Neural progenitor cell (in vitro differentiated cells): Measurements from ENCODE around the gene RAB20. TPM values are rescaled to one million over a fixed set of nuclear protein-coding genes. Genes with fewer than 3 reads are reported as not detected.
A peak's percentile ranks its signal among the peaks of the same experiment; 100 is the strongest.
"Not testable (repeated sequence)": the region's sequence is repeated elsewhere in the genome, so short reads cannot be mapped to it uniquely, and the experiment has no call there.

Source experiments
- DNase-seq: peaks from one replicate; pipeline ENCODE4 v3.0.0-alpha.2; 2016; ENCODE audit warnings: low spot score
- H2AFZ ChIP-seq: fragments of 200-600 bp; sonication (generic); replicated peaks from 2 replicates; pipeline ENCODE4 v1.6.1; 2016; ENCODE audit warnings: antibody characterized with exemption
- H3F3A ChIP-seq: fragments of 200-600 bp; sonication (generic); 2 replicates; pipeline ENCODE4 v1.6.1; 2016; ENCODE audit warnings: antibody characterized with exemption, low read depth
- H3K27ac ChIP-seq: fragments of 200-600 bp; sonication (generic); 2 replicates; pipeline ENCODE4 v1.5.1; 2016; ENCODE audit warnings: mild to moderate bottlenecking
- H3K27me3 ChIP-seq: fragments of 200-600 bp; sonication (generic); 2 replicates; pipeline ENCODE4 v1.6.1; 2016; ENCODE audit warnings: mild to moderate bottlenecking, moderate library complexity
- H3K36me3 ChIP-seq: fragments of 200-600 bp; sonication (generic); 2 replicates; pipeline ENCODE4 v1.5.1; 2016
- H3K4me1 ChIP-seq: fragments of 200-600 bp; sonication (generic); 2 replicates; pipeline ENCODE4 v1.6.1; 2016; ENCODE audit warnings: mixed run types
- H3K4me2 ChIP-seq: fragments of 200-600 bp; sonication (generic); 2 replicates; pipeline ENCODE4 v1.6.1; 2016
- H3K4me3 ChIP-seq: fragments of 200-600 bp; sonication (generic); 2 replicates; pipeline ENCODE4 v1.5.1; 2016
- H3K79me2 ChIP-seq: fragments of 200-600 bp; sonication (generic); 2 replicates; pipeline ENCODE4 v1.6.1; 2016; ENCODE audit warnings: low read depth
- H3K9ac ChIP-seq: fragments of 200-600 bp; sonication (generic); 2 replicates; pipeline ENCODE4 v1.6.1; 2016
- H3K9me3 ChIP-seq: fragments of 200-600 bp; sonication (generic); 2 replicates; pipeline ENCODE4 v1.5.1; 2016; ENCODE audit warnings: low read depth
- H4K20me1 ChIP-seq: fragments of 200-600 bp; sonication (generic); 2 replicates; pipeline ENCODE4 v1.6.1; 2016; ENCODE audit warnings: low read depth
- H3K27ac Mint-ChIP-seq: 3 replicates; pipeline ENCODE4 v1.8.0; 2021; ENCODE audit warnings: mixed read lengths
- H3K27me3 Mint-ChIP-seq: 2 replicates; pipeline ENCODE4 v1.8.0; 2022; ENCODE audit warnings: low read depth, mild to moderate bottlenecking, inconsistent platforms, moderate library complexity, mixed read lengths; ENCODE audit not compliant: insufficient read depth
- H3K36me3 Mint-ChIP-seq: 3 replicates; pipeline ENCODE4 v1.8.0; 2021; ENCODE audit warnings: mixed read lengths
- H3K4me1 Mint-ChIP-seq: 3 replicates; pipeline ENCODE4 v1.8.0; 2021; ENCODE audit warnings: mixed read lengths
- H3K4me3 Mint-ChIP-seq: 3 replicates; pipeline ENCODE4 v1.8.0; 2021; ENCODE audit warnings: mild to moderate bottlenecking, moderate library complexity, mixed read lengths
- H3K9me3 Mint-ChIP-seq: 3 replicates; pipeline ENCODE4 v1.8.0; 2020; ENCODE audit warnings: mixed read lengths
- EZH2 ChIP-seq: fragments of 200-600 bp; sonication (generic); IDR thresholded peaks from 2 replicates; pipeline ENCODE4 v1.6.1; 2017; ENCODE audit warnings: antibody characterized with exemption, mild to moderate bottlenecking, moderate library complexity
- EZH2phosphoT487 ChIP-seq: fragments of 200-600 bp; sonication (generic); IDR thresholded peaks from 2 replicates; pipeline ENCODE4 v1.6.1; 2017; ENCODE audit warnings: antibody characterized with exemption
- total RNA-seq: library from RNA; depleted of rRNA; stranded (reverse); fragments of >200 nt; gene quantifications from 2 replicates; pipeline ENCODE4 v1.2.3, GENCODE V29; 2015; ENCODE audit warnings: low replicate concordance
- TF ChIP-seq, protein P1 (sequence below): fragments of 200-600 bp; sonication (generic); IDR thresholded peaks from 2 replicates; pipeline ENCODE4 v1.5.1; 2017; ENCODE audit warnings: antibody characterized with exemption, mild to moderate bottlenecking

Gene RAB20
- total RNA-seq, 1 donor from 2014 or later = 0.58 TPM

DNA sequence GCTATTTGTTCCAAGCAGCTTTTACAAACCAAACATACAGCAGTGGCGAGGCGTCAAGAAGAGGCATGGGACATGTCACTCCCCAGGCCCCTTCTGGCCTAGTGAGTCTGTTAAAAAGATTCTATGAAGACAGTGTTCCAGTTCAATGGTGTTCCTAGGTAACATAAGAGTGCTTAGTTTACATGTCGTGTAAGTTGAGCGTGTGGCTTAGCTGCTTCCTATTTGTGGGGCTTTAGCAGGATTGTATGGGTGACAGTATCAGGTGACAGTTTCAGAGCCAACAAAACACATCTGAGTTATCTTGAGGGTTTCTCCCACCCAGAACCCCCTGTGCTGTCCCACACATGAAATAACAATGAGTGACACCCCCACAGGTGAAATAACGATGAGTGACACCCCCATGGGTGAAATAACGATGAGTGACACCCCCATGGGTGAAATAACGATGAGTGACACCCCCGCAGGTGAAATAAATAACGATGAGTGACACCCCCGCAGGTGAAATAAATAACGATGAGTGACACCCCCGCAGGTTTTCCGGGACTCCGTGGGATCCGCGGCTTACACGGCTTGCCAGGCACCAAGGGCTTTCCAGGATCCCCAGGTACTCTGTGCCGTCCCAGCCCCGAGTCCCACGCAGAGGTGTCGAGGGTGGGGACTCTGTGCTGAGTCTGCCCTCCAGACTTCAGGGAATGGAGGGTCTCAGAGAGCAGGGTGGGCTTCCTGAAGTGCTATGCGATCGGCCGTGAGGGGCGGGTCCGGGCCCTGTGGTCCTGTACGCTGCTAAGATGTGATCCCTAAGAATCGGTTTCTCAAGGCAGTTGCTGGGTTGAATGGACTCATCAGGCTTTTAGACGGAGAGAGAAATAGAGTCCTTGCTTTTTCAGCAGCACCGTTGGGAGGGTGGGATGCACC lies 68.6 kb downstream of the RAB20 start:
- H3K4me2 ChIP-seq = no peak overlapping the region
- H3K9ac ChIP-seq = no peak overlapping the region
- DNase-seq = no peak
- Mint-ChIP-seq H3K4me3 (no peak overlapping the region), H3K27ac (no peak overlapping the region), H3K4me1 (no peaks in the 10 kb centered on the region), H3K27me3 (peaks cover 2% of the 10 kb centered on the region), H3K36me3 (peaks cover 40% of the 10 kb centered on the region), H3K9me3 (no peaks in the 10 kb centered on the region)
- no peak overlapping the region for H3K27ac ChIP-seq
- peaks cover 8% of the 10 kb centered on the region for H3K36me3 ChIP-seq
- no peak overlapping the region for H2AFZ ChIP-seq
- no peaks in the 10 kb centered on the region for H3K4me1 ChIP-seq
- no peaks in the 10 kb centered on the region for H3K9me3 ChIP-seq
- no peaks in the 10 kb centered on the region for H3K27me3 ChIP-seq
- H4K20me1 ChIP-seq = peaks cover 11% of the 10 kb centered on the region
- H3K4me3 ChIP-seq = no peak overlapping the region
- TF ChIP-seq EZH2phosphoT487 (no peak), EZH2 (no peak)
- TF ChIP-seq, protein P1, sequence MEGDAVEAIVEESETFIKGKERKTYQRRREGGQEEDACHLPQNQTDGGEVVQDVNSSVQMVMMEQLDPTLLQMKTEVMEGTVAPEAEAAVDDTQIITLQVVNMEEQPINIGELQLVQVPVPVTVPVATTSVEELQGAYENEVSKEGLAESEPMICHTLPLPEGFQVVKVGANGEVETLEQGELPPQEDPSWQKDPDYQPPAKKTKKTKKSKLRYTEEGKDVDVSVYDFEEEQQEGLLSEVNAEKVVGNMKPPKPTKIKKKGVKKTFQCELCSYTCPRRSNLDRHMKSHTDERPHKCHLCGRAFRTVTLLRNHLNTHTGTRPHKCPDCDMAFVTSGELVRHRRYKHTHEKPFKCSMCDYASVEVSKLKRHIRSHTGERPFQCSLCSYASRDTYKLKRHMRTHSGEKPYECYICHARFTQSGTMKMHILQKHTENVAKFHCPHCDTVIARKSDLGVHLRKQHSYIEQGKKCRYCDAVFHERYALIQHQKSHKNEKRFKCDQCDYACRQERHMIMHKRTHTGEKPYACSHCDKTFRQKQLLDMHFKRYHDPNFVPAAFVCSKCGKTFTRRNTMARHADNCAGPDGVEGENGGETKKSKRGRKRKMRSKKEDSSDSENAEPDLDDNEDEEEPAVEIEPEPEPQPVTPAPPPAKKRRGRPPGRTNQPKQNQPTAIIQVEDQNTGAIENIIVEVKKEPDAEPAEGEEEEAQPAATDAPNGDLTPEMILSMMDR = no peak
- no peaks in the 10 kb centered on the region for H3K79me2 ChIP-seq
- H3F3A ChIP-seq = no peaks in the 10 kb centered on the region

DNA sequence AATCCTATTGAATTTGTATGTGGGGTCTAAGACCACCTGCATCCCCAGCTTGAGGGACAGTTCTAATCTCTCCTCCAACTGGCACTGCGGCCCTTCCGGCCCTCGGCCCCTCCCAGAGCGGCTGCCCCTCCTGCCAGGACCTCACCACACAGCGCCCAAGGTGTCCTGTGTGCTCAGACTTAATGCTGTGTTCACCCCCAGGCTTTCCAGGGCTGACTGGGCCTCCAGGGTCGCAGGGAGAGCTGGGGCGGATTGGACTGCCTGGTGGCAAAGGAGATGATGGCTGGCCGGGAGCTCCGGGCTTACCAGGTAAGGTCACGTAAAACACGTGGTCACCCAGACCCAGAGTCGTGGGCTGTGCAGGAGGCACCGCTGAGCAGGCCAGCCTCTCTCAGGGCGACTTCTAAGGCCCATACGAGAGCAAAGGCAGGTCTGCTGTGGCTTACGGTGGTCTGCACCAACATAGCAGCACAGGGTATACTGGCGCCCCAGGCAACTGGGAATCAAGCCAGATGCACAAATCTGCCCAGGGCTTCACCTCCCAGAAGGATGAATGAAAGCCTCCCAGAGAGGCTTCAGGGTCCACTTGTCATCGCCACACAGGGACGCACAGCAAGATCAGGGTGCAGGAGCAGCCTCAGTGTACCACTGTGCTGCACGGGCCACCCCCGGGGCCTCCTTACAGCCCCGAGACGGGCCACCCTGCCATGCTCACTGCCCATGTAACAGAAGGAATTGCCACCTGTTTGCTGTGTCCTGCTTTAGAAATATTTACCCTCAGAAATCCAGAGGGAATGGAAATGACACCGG lies 69.4 kb downstream of the RAB20 start:
- Histone ChIP-seq H3K4me1 (peaks cover 6% of the 10 kb centered on the region), H3K27ac (no peak overlapping the region), H3K4me3 (no peak overlapping the region), H3K4me2 (no peak overlapping the region), H3K9me3 (no peaks in the 10 kb centered on the region), H4K20me1 (peaks cover 19% of the 10 kb centered on the region), H3K9ac (no peak overlapping the region), H2AFZ (no peak overlapping the region), H3K27me3 (no peaks in the 10 kb centered on the region), H3K36me3 (peaks cover 8% of the 10 kb centered on the region), H3F3A (peaks cover 6% of the 10 kb centered on the region), H3K79me2 (no peaks in the 10 kb centered on the region)
- Mint-ChIP-seq H3K4me3 (no peak overlapping the region), H3K4me1 (peaks cover under 1% of the 10 kb centered on the region), H3K27me3 (peaks cover 2% of the 10 kb centered on the region), H3K27ac (no peak overlapping the region), H3K36me3 (peaks cover 41% of the 10 kb centered on the region), H3K9me3 (no peaks in the 10 kb centered on the region)
- DNase-seq = no peak
- TF ChIP-seq, protein P1 = no peak
- TF ChIP-seq EZH2phosphoT487 (no peak), EZH2 (no peak)

DNA sequence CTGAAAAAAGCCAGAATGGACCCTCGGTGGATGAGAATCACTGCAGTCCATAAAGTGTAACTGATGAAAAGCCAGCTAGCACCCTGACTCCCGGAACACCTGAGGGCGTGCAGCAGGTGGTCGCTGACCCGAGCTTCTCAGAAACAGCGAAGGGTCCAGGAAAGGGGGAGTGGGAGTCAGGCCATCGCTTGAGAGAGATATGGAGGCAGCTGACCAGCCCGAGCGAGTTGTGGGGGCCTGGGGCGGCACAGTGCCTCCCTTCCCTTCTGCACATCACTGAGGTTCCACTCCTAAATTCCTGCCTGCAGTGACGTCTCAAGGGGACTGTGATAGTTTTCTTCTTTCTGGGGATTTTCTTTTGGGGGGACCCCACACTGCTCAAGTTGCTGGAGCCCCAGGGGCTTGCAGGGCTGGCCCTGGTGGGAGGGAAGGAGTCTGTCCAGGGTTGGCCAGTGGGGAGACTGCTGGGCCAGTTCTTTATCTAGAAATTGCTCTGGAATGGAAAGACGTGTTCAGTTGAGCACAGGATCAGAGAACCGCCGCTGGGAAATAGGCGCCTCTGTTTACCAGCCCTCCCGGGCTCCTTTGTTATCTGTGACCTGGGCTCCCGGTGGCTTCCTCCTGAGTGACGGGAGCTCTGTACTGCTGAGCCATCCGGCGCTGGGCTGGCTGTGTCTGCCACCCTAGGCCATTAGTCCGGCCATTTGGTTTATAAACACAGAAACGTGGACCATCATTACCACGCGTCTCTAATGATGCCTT lies 71.3 kb downstream of the RAB20 start:
- TF ChIP-seq EZH2 (no peak), EZH2phosphoT487 (no peak)
- TF ChIP-seq, protein P1 = no peak

DNA sequence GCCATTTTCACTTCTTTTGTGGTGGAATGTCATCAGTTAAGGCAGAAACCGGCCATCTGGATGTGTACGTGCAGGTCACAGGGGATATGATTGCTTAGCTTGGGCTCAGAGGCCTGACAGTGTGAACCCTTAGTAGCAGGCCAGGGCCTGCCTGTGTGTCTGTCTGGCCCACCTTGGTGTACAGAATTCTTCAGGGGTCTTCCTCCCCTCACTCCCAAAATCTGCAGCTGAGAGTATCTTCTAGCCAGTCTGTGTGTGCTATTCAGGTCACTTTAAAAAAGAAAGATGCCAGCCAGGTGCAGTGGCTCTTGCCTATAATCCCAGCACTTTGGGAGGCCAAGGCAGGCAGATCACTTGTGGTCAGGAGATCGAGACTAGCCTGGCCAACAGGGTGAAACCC lies 74.6 kb downstream of the RAB20 start:
- not testable (repeated sequence) for H3K4me3 Mint-ChIP-seq, H3K4me3 ChIP-seq, H3K27ac ChIP-seq, H2AFZ ChIP-seq, H3K9me3 Mint-ChIP-seq, H3K27me3 Mint-ChIP-seq, H3K36me3 ChIP-seq, DNase-seq, H3K9ac ChIP-seq, H3K79me2 ChIP-seq, H3K9me3 ChIP-seq, H3K27me3 ChIP-seq
- peaks cover 14% of the 10 kb centered on the region for H3K4me1 Mint-ChIP-seq
- H4K20me1 ChIP-seq = peaks cover 34% of the 10 kb centered on the region
- H3K4me1 ChIP-seq = peaks cover 18% of the 10 kb centered on the region
- H3K4me2 ChIP-seq = peak overlapping the region; percentile 34
- peaks cover 19% of the 10 kb centered on the region for H3F3A ChIP-seq
- H3K36me3 Mint-ChIP-seq = peaks cover 22% of the 10 kb centered on the region
- peak overlapping the region; percentile 69 for H3K27ac Mint-ChIP-seq

More for the DNA sequence above, 71.3 kb downstream of the RAB20 start:
- peaks cover 26% of the 10 kb centered on the region for H3K36me3 Mint-ChIP-seq
- H3K9me3 ChIP-seq = no peaks in the 10 kb centered on the region
- peaks cover 19% of the 10 kb centered on the region for H3F3A ChIP-seq
- H3K9me3 Mint-ChIP-seq = no peaks in the 10 kb centered on the region
- H2AFZ ChIP-seq = no peak overlapping the region
- no peaks in the 10 kb centered on the region for H3K36me3 ChIP-seq
- peaks cover 34% of the 10 kb centered on the region for H4K20me1 ChIP-seq
- H3K27me3 ChIP-seq = no peaks in the 10 kb centered on the region
- no peak overlapping the region for H3K27ac ChIP-seq
- H3K4me1 Mint-ChIP-seq = peaks cover 14% of the 10 kb centered on the region
- no peak overlapping the region for H3K4me2 ChIP-seq
- H3K9ac ChIP-seq = no peak overlapping the region
- no peaks in the 10 kb centered on the region for H3K79me2 ChIP-seq
- DNase-seq = no peak
- no peak overlapping the region for H3K27ac Mint-ChIP-seq
- H3K4me1 ChIP-seq = peaks cover 18% of the 10 kb centered on the region
- peaks cover 2% of the 10 kb centered on the region for H3K27me3 Mint-ChIP-seq
- no peak overlapping the region for H3K4me3 Mint-ChIP-seq
- no peak overlapping the region for H3K4me3 ChIP-seq
